Progenitor cell of endocrine pancreas (in vitro differentiated cells): Measurements from ENCODE around the gene DMP1. TPM values are rescaled to one million over a fixed set of nuclear protein-coding genes. Genes with fewer than 3 reads are reported as not detected.

Experiments
- DNase-seq: peaks from one replicate; pipeline ENCODE4 v3.0.0; 2021; ENCODE audit warnings: low spot score; ENCODE audit not compliant: unreplicated experiment
- H3K27ac Mint-ChIP-seq: 2 replicates; pipeline ENCODE4 v1.8.0; 2021; ENCODE audit warnings: mild to moderate bottlenecking, moderate library complexity, mixed read lengths
- H3K27me3 Mint-ChIP-seq: 2 replicates; pipeline ENCODE4 v1.8.0; 2021; ENCODE audit warnings: mixed read lengths
- H3K36me3 Mint-ChIP-seq: 2 replicates; pipeline ENCODE4 v1.8.0; 2022; ENCODE audit warnings: mixed read lengths; ENCODE audit not compliant: insufficient read depth
- H3K4me1 Mint-ChIP-seq: 2 replicates; pipeline ENCODE4 v1.8.0; 2021; ENCODE audit warnings: low read depth, mixed read lengths
- H3K4me3 Mint-ChIP-seq: 2 replicates; pipeline ENCODE4 v1.8.0; 2021; ENCODE audit warnings: low read depth, mild to moderate bottlenecking, moderate library complexity, mixed read lengths
- H3K9me3 Mint-ChIP-seq: 2 replicates; pipeline ENCODE4 v1.8.0; 2021; ENCODE audit warnings: low read depth, mixed read lengths
- CTCF ChIP-seq: fragments of 200-600 bp; sonication (generic); IDR thresholded peaks from one replicate; pipeline ENCODE4 v1.5.0; 2021; ENCODE audit warnings: antibody characterized with exemption, mild to moderate bottlenecking; ENCODE audit not compliant: unreplicated experiment
- total RNA-seq: library from RNA; stranded (reverse); gene quantifications from 2 replicates; pipeline ENCODE4 v1.2.1, GENCODE V29; 2021

Gene DMP1
- total RNA-seq, 1 donor from 2014 or later, result not detected

GRCh38 chr4:87654487-87655044, 4.5 kb downstream of the DMP1 start:
- Mint-ChIP-seq H3K9me3 (peaks cover 3% of the 10 kb centered on the region), H3K27ac (no peak overlapping the region), H3K4me1 (peaks cover 7% of the 10 kb centered on the region), H3K36me3 (no peaks in the 10 kb centered on the region), H3K4me3 (no peak overlapping the region), H3K27me3 (no peaks in the 10 kb centered on the region)
- no peak for TF ChIP-seq CTCF
- DNase-seq, result no peak

- H3K27me3 Mint-ChIP-seq, result no peaks in the 10 kb centered on the region
- peaks cover 3% of the 10 kb centered on the region for H3K9me3 Mint-ChIP-seq
- H3K4me1 Mint-ChIP-seq, result peaks cover 7% of the 10 kb centered on the region
- H3K4me3 Mint-ChIP-seq, result no peak overlapping the region
- no peaks in the 10 kb centered on the region for H3K36me3 Mint-ChIP-seq
- DNase-seq, result no peak
- no peak for TF ChIP-seq CTCF
- no peak overlapping the region for H3K27ac Mint-ChIP-seq
Observed at GRCh38 chr4:87657525-87657924, 7.4 kb downstream of the DMP1 start.

- no peak for TF ChIP-seq CTCF
- peaks cover 7% of the 10 kb centered on the region for H3K4me1 Mint-ChIP-seq
- H3K27me3 Mint-ChIP-seq, result no peaks in the 10 kb centered on the region
- H3K4me3 Mint-ChIP-seq, result no peak overlapping the region
- H3K27ac Mint-ChIP-seq, result peak overlapping the region; percentile 31
- H3K9me3 Mint-ChIP-seq, result peaks cover 3% of the 10 kb centered on the region
- H3K36me3 Mint-ChIP-seq, result no peaks in the 10 kb centered on the region
- no peak for DNase-seq
Observed at GRCh38 chr4:87659247-87659931, 9.3 kb downstream of the DMP1 start.

GRCh38 chr4:87662871-87663270, 12.8 kb downstream of the DMP1 start:
- Mint-ChIP-seq H3K4me1 (peaks cover 7% of the 10 kb centered on the region), H3K27me3 (no peaks in the 10 kb centered on the region), H3K36me3 (no peaks in the 10 kb centered on the region), H3K9me3 (no peaks in the 10 kb centered on the region), H3K27ac (no peak overlapping the region), H3K4me3 (no peak overlapping the region)
- DNase-seq, result no peak
- TF ChIP-seq CTCF, result no peak

- no peak for DNase-seq
- H3K4me3 Mint-ChIP-seq, result no peak overlapping the region
- no peak for TF ChIP-seq CTCF
- H3K4me1 Mint-ChIP-seq, result no peaks in the 10 kb centered on the region
- H3K27ac Mint-ChIP-seq, result no peak overlapping the region
- H3K9me3 Mint-ChIP-seq, result peaks cover 25% of the 10 kb centered on the region
- H3K27me3 Mint-ChIP-seq, result no peaks in the 10 kb centered on the region
- peaks cover 8% of the 10 kb centered on the region for H3K36me3 Mint-ChIP-seq
Observed at GRCh38 chr4:87669373-87669772, 19.3 kb downstream of the DMP1 start.
